ENCODE results near the gene ANKRD30BL.
"Not testable (repeated sequence)": the region's sequence is repeated elsewhere in the genome, so short reads cannot be mapped to it uniquely, and the experiment has no call there.

Gene ANKRD30BL, protein sequence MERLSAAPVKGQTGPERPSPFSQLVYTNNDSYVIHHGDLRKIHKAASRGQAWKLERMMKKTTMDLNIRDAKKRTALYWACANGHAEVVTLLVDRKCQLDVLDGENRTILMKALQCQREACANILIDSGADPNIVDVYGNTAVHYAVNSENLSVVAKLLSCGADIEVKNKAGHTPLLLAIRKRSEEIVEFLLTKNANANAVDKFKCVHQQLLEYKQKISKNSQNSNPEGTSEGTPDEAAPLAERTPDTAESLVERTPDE

DNA sequence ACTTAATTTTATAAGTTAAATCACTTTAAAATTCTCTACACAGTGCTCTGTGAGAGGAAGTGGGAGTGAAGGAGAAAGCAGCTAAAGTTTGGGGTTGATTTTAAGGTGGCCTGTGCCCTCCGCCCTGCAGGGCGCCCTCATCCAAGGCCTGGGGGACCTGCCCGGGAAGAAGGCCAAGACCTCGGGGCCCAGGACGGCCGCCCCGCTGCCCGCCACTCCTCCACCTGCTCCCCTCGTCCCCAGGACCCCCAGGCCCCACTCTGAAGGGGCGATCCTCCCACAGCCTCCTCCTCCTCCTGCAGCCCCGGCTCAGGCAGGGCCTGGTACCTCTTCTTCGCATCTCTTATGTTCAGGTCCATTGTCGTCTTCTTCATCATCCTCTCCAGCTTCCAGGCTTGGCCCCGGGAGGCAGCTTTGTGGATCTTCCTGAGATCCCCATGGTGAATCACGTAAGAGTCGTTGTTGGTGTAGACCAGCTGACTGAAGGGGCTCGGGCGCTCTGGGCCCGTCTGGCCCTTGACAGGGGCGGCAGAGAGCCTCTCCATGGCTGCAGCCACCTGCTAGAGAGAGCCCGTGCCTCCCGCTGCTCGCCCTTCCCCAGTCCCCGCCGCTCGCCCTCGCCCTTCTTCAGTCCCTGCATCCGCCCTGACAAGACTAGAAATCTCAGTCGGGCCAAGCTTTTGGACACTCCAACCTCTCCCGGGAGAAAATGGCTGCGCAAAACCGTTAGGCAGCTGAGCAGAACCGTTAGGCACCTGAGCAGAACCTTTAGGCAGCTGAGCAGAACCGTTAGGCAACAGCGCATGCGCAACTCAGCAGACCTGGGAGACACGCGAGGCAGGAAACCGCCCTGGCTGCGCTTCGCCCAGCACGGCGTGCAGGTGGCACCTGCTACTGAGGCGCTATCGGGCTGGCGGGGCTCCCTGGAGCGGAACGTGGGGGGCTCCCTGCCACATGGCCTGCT is at the start of gene ANKRD30BL:
Gene ANKRD30BL, minus strand, starts transcription at position 792 of the 964 bp plus-strand sequence. Its CDS starts 247 bp downstream, at position 545.
- DNase-seq (ENCODE audit: low read depth), result not testable (repeated sequence)

DNA sequence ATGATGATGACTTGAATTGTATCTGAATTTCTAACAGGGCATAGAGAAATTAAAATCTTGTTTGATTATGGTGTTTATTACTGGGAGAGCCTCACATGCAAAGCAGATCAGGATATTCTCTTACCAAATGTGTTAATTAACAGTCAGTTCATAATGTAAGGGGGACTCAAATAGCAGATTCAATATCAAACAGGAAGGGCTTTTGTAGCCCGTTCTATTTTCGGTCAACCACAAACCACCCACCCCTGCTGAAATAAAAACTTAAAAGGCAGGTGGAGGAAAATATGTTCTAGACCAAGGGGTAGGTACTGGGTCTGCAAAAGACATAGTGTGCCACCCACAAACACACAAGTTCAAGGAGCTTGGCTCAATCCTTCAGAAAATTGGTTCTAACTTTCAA is 41.1 kb upstream of the ANKRD30BL start:
- DNase-seq (ENCODE audit: low read depth), result not testable (repeated sequence)

DNA sequence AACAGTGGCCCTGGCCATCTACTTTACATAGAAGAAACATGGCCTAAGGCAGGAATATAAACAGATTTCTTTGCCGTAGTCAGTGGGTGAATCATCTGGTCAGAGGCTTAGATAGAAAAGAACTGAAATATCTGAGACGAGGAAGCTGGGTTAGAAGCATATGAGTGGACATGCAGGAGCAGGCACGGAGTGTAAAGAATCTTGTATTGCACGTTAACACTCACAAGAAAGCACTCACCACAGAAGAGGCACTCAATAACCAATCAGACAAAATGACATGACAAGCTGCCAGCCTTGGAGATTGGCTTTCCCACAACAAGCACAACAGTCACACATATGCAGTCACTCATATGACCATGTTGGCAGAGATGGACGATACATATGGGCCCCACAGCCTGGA is 31.1 kb upstream of the ANKRD30BL start:
- not testable (repeated sequence) for DNase-seq (ENCODE audit: low read depth)

DNA sequence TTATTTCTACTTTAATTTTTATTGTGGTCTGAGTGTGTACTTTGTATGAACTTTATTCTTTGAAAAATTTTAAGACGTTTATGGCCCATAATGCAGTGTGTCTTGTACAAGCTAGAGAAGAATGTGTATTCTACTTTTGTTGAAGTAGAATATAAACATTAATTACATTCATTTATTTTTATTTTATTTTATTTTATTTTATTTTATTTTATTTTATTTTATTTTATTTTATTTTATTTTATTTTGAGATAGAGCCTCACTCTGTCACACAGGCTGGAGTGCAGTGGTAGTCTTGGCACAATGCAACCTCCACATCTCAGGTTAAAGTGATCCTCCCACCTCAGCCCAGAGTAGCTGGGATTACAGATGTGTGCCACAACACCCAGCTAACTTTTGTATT is 5.3 kb upstream of the ANKRD30BL start:
- DNase-seq (ENCODE audit: low read depth), result not testable (repeated sequence)

DNA sequence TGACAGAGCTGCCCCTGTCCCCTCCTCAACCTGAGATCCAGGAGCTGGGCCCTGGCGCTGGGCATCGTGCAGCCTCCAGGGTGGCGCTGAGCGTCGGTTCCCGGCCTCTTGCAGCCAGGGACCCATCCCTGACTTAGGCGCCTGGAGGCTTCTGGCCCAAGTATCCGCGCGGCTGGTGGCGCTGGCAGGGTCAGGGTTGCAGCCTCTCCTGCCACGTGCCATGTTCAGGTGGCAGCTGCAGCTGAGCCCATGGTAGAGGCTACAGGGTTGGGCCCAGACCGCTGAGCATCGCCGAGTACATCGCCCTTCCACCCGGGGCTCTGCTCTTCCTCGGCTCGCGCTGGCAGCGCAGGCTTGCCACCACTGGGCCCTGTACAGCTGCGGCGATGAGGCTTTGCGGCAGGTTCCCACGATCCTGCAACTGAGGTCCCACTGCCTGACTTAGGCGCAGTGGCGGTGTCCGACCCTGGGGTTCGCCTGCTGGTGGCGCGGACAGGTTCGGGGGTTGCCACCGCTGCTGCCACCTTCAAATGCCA is 441 bp upstream of the ANKRD30BL start:
- DNase-seq (ENCODE audit: low read depth), result not testable (repeated sequence)

DNA sequence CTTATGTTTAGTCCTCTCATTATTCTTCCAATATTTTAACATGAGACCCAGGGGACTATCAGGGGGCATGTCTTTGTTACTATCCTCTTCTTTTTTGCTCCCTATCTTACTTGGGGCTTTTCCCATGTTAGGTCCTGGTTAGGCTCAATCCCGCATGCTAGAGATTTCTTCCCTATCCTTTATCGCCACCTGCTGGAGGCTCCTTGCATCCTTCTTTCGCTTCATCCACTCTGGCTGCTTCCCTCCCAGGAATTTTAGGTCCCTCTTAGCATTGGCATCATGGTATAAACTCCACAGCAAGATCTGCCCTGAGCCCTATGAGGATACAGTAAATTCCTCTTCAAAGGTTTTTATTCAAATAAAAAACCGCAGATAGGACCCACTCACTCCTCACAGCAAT is 15.0 kb downstream of the ANKRD30BL start:
- DNase-seq (ENCODE audit: low read depth), result peak; percentile 63

All from ELR (cell line).